Colonic mucosa (tissue), 4 donors: ENCODE measurements around the gene EXOC3. TPM values are rescaled to one million over a fixed set of nuclear protein-coding genes. Genes with fewer than 3 reads are reported as not detected.

ENCODE experiments used
- DNase-seq: peaks from one replicate; pipeline ENCODE4 v3.0.0-alpha.2; 2020
- H3K27ac ChIP-seq: fragments of 200-600 bp; one replicate; pipeline ENCODE4 v1.8.0; 2021
- H3K27me3 ChIP-seq: fragments of 200-600 bp; one replicate; pipeline ENCODE4 v1.8.0; 2021
- H3K36me3 ChIP-seq: fragments of 200-600 bp; one replicate; pipeline ENCODE4 v1.8.0; 2021
- H3K4me1 ChIP-seq: fragments of 200-600 bp; one replicate; pipeline ENCODE4 v1.8.0; 2021; ENCODE audit warnings: mild to moderate bottlenecking
- H3K4me3 ChIP-seq: fragments of 200-600 bp; one replicate; pipeline ENCODE4 v1.8.0; 2021
- H3K9ac ChIP-seq, 2 donors: one replicate each; pipeline ENCODE4 v1.7.0; 2013; ENCODE audit warnings: control low read depth in 2 of 2, low read depth in 2 of 2, low read length in 2 of 2
- H3K9me3 ChIP-seq: fragments of 200-600 bp; one replicate; pipeline ENCODE4 v1.8.0; 2021
- intact Hi-C: fragments of 100-400 bp; cut with DNase I; formaldehyde crosslinking; loops from one replicate; pipeline ENCODE4 v1.14.1; 2022
- total RNA-seq, 2 donors: library from RNA; stranded (reverse); fragmentation: NEBNext Ultra II Directional in 1 of 2; extraction: Animal tissue kit (Norgen Biotek cat#: 25700) in 1 of 2; gene quantifications; one replicate each; pipeline ENCODE4 v1.2.1, GENCODE V29; 2021
- TF ChIP-seq, protein P1 (sequence below): fragments of 200-600 bp; IDR thresholded peaks from one replicate; pipeline ENCODE4 v1.8.0; 2022; ENCODE audit warnings: antibody characterized with exemption, mild to moderate bottlenecking
- donor health status: healthy.
- donor health status: DM: no; HTN: no; CAD: no.
- donor health status: DM: no; HTN: no; CAD: no.

Gene EXOC3
- total RNA-seq, 2 donors from 2014 or later: 52.0 to 58.7 TPM

DNA sequence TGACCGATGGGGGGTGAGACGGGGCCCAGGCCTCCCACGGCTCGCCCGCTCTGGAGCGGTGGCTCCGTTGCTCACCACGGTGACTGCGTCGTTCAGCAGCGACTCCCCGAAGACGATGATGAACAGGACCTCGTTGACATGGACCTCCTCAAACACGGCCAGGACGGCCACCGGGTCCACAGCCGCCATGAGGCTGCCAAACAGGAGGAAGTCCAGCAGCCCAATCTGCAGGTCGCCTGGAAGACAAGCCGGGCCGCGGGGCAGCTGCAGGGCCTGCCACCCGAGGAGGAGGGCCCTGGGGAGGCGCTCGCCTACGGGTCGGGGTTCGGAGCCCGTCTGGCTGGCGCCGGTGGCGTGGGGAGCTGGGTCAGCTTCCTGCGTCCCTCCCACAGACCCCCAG lies 45.3 kb downstream of the EXOC3 start:
- Histone ChIP-seq H3K27ac (no peak overlapping the region), H3K4me3 (no peak overlapping the region), H3K9ac (no peak overlapping the region), H3K4me1 (no peaks in the 10 kb centered on the region), H3K27me3 (peaks cover 11% of the 10 kb centered on the region), H3K9me3 (no peaks in the 10 kb centered on the region), H3K36me3 (no peaks in the 10 kb centered on the region)
- no peak for DNase-seq
- TF ChIP-seq, protein P1, sequence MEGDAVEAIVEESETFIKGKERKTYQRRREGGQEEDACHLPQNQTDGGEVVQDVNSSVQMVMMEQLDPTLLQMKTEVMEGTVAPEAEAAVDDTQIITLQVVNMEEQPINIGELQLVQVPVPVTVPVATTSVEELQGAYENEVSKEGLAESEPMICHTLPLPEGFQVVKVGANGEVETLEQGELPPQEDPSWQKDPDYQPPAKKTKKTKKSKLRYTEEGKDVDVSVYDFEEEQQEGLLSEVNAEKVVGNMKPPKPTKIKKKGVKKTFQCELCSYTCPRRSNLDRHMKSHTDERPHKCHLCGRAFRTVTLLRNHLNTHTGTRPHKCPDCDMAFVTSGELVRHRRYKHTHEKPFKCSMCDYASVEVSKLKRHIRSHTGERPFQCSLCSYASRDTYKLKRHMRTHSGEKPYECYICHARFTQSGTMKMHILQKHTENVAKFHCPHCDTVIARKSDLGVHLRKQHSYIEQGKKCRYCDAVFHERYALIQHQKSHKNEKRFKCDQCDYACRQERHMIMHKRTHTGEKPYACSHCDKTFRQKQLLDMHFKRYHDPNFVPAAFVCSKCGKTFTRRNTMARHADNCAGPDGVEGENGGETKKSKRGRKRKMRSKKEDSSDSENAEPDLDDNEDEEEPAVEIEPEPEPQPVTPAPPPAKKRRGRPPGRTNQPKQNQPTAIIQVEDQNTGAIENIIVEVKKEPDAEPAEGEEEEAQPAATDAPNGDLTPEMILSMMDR: no peak
- intact Hi-C loops: no loop called here

DNA sequence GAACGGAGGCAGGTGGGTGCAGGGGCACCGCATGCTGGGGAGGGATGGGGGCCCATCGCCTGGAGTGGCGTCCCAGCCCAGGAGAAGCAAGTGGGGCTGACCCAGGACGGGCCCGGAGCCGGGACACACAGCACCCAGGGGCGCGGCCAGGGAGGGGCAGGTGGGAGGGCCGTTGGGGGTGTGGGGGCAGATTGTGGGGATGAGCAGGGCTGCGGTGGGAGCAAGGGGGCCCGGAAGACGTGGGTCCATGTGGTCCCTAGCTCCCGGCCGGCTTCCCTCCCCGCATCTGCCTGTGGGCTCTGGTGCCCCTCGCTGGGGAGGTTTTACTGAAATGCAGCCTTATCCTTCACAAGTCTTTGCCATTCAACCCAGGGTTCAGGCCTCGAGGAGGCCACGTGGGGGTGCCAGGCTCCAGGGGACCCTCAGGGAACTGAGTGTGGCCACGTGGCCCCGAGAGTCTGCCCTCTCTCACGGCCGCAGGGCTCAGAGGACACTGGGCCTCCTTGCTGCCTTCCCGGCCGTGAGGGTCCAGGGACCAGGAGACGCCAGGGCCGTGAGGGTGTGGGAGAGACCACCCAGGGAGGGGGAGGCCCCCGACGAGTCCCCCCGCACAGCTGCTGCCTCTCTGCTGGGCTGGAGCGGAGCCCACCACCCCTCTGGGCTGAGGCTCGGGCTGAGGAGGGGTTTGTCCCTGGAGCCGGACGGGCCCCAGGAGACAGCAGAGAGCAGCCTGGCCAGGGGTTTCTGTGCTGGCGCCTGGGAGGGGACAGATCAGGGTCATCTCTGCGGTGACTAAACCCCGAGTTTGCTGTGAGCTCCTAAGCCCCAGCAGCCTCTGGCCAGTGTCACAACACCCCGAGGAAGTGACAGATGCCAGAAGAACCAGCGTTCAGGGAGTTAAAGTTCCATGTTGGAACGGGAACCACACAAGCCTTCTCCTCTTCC lies 46.0 kb downstream of the EXOC3 start:
- Histone ChIP-seq H3K9me3 (no peaks in the 10 kb centered on the region), H3K36me3 (no peaks in the 10 kb centered on the region), H3K27ac (no peak overlapping the region), H3K27me3 (peaks cover 13% of the 10 kb centered on the region), H3K4me1 (no peaks in the 10 kb centered on the region), H3K4me3 (no peak overlapping the region), H3K9ac (no peak overlapping the region)
- no peak for DNase-seq
- intact Hi-C loops: no loop called here
- TF ChIP-seq, protein P1: no peak

DNA sequence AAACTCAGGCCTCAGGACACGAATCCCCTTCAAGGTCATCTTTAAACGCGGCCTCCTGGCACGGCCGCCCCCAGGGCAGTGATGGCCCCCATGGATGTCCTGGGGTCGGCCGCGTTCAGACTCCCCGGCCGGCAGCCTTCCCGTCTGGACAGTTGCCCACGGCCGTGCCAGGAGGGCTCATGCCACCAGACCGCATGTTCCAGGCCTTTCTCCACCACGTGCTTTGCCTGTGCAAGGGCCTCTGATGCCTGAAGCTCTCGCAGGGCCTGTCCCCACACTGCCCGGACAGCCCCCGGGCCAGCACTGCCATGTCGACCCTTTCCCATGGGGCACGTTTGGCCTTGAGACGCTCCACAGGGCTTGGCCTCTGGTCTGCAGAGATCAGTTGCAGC lies 46.7 kb downstream of the EXOC3 start:
- intact Hi-C loops: no loop called here
- no peak overlapping the region for H3K27ac ChIP-seq
- no peak overlapping the region for H3K9ac ChIP-seq
- no peak overlapping the region for H3K4me3 ChIP-seq
- no peaks in the 10 kb centered on the region for H3K36me3 ChIP-seq
- no peaks in the 10 kb centered on the region for H3K9me3 ChIP-seq
- no peaks in the 10 kb centered on the region for H3K4me1 ChIP-seq
- H3K27me3 ChIP-seq: peaks cover 13% of the 10 kb centered on the region
- TF ChIP-seq, protein P1: no peak
- DNase-seq: no peak

DNA sequence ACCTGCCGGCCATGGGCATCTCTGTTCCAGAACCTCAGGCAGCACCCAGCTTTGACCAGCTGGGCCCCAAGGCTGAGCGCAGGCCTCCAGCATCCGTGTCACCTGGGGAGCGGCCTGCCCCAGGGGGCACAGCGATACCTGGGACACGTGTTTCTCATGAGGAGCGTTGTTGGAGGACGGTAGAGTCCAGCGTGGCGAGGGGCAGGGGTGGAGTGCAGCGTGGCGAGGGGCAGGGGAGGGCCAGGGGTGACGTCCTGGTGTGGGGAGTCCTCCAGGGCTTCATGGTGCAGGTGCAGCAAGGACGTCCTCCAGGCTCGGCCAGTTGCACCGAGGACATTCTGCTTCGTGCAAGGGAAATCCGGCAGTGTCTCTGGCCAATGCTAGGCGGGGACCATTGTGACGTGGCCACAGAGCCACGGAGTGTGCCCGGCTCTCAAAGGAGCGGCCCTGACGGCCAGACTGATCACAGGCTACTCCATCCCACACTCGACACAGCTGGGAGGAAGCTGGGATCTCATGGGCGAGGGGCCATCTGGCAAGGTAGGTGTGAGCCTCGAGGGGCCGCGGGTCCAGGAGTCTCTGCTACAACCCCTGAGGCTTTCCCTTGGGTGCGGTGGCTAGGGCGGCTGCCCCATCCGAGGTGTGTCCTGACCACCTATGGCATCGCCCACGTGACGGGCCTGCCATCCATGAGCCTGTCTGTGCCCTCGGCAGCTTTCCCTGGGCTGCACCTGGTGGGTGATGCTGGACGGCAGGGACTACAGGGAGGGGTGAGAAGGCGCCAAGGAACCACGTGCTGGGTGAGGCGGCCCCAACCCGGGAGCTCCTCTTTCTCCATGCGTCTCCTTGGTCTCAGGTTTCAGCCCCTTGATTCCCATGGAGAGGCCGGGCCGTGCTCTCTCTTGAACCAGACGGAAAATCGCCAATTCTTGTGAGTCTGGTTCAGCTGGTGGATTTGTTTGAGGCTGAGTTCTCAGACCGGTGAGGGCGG lies 47.4 kb downstream of the EXOC3 start:
- no peak for DNase-seq
- H3K27me3 ChIP-seq: peaks cover 10% of the 10 kb centered on the region
- H3K27ac ChIP-seq: no peak overlapping the region
- H3K36me3 ChIP-seq: no peaks in the 10 kb centered on the region
- H3K9me3 ChIP-seq: no peaks in the 10 kb centered on the region
- H3K4me1 ChIP-seq: no peaks in the 10 kb centered on the region
- H3K4me3 ChIP-seq: no peak overlapping the region
- TF ChIP-seq, protein P1: no peak
- no peak overlapping the region for H3K9ac ChIP-seq
- intact Hi-C loops: no loop called here

DNA sequence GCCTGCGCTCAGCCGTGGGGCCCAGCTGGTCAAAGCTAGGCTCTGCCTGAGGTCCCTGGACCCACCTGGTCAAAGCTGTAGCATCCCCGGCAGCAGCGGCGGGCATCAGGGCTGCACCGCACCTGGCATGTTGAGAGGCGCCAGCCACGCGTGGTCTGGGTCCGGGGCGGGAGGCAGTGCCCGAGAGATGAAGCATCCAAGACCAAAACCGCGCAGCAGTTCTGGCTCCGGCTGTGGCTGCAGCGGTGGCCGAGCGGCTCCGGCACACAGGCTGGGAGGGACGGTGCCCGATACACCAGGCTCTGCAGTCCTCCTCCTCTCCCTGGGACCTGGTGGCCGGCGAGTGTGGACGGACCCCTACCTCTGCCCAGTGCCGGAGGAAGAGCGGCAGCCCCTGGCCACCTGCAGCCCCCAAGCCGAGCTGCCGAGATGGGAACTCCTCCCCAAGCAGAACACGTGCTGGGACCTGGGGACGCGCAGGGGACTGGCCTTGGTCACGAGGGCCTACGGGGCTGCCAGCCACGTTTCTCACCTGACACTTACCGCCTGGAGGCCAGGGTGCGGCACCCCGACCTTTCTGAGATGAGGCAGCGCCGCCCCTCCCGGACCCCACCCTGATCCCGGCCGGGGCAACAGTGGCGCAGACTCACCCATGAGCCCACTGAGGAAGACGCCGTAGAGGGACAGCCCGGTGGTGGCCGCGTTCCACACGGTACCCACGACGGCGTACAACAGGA lies 48.3 kb downstream of the EXOC3 start:
- no peak for DNase-seq
- H3K4me3 ChIP-seq: no peak overlapping the region
- intact Hi-C loops: no loop called here
- H3K9me3 ChIP-seq: no peaks in the 10 kb centered on the region
- H3K27ac ChIP-seq: no peak overlapping the region
- TF ChIP-seq, protein P1: no peak
- no peaks in the 10 kb centered on the region for H3K36me3 ChIP-seq
- no peak overlapping the region for H3K9ac ChIP-seq
- peaks cover 8% of the 10 kb centered on the region for H3K27me3 ChIP-seq
- H3K4me1 ChIP-seq: no peaks in the 10 kb centered on the region
